GM12878 (cell line): Measurements from ENCODE around the gene MFSD8. TPM values are rescaled to one million over a fixed set of nuclear protein-coding genes. Genes with fewer than 3 reads are reported as not detected.

Source experiments
- CBX3 ChIP-seq: fragments of 200-600 bp; sonication (generic); IDR thresholded peaks from 2 replicates; pipeline ENCODE4 v1.6.1; 2016; ENCODE audit warnings: low read depth, borderline replicate concordance
- FOXK2 ChIP-seq: fragments of 450-650 bp; IDR thresholded peaks from 2 replicates; pipeline ENCODE4 v1.6.1; 2017; ENCODE audit warnings: mild to moderate bottlenecking, moderate library complexity
- IRF4 ChIP-seq: IDR thresholded peaks from 2 replicates; pipeline ENCODE4 v1.6.1; 2011; ENCODE audit warnings: low read depth, low read length
- MYB ChIP-seq: fragments of 150-350 bp; IDR thresholded peaks from 2 replicates; pipeline ENCODE4 v1.6.1; 2014; ENCODE audit warnings: mild to moderate bottlenecking, low read depth, low read length, borderline replicate concordance
- POLR2AphosphoS5 ChIP-seq: IDR thresholded peaks from 2 replicates; pipeline ENCODE4 v1.6.1; 2011; ENCODE audit warnings: mild to moderate bottlenecking, low read length, inconsistent platforms
- RAD21 ChIP-seq: IDR thresholded peaks from 2 replicates; pipeline ENCODE4 v1.6.1; 2011; ENCODE audit warnings: mild to moderate bottlenecking, low read depth, low read length, moderate library complexity; ENCODE audit not compliant: insufficient read depth
- SIX5 ChIP-seq: IDR thresholded peaks from 2 replicates; pipeline ENCODE4 v1.6.1; 2011; ENCODE audit warnings: mild to moderate bottlenecking, low read depth, low read length, moderate library complexity; ENCODE audit not compliant: severe bottlenecking
- SREBF1 ChIP-seq: IDR thresholded peaks from 2 replicates; pipeline ENCODE4 v1.6.1; 2012; ENCODE audit warnings: mild to moderate bottlenecking, low read length
- polyA plus RNA-seq, 11 experiments: library from polyadenylated mRNA; depleted of rRNA in 4 of 11; unstranded in 6 of 11; stranded (reverse) in 5 of 11; fragments of >200 nt; fragmentation: Nextera tagmentation in 4 of 11; fragmentation: Illumina TruSeq in 1 of 11; extraction: Ambion mirVana in 4 of 11; extraction: Trizol in 1 of 11; gene quantifications; 1 replicate in 1 of 11; 2 replicates in 10 of 11; pipeline versions ENCODE4 v1.2.1 to v1.2.3, GENCODE V29; 2011 to 2016; ENCODE audit warnings: inconsistent platforms in 2 of 11, missing spikeins in 2 of 11, low read depth in 1 of 11
- total RNA-seq, 4 experiments: library from RNA; depleted of rRNA in 3 of 4; stranded (reverse); fragments of >200 nt in 3 of 4; fragmentation: Illumina TruSeq in 1 of 4; extraction: Trizol in 1 of 4; gene quantifications; 2 replicates each; pipeline versions ENCODE4 v1.2.1 to v1.2.3, GENCODE V29; 2013 to 2021
- TF ChIP-seq, protein P1 (sequence below): fragments of 450-650 bp; IDR thresholded peaks from 2 replicates; pipeline ENCODE4 v1.6.1; 2016; ENCODE audit warnings: mild to moderate bottlenecking
- TF ChIP-seq, protein P2 (sequence below): fragments of 150-350 bp; IDR thresholded peaks from 2 replicates; pipeline ENCODE4 v1.6.1; 2014; ENCODE audit warnings: mild to moderate bottlenecking, low read depth, low read length
- TF ChIP-seq, protein P3 (sequence below): fragments of 450-650 bp; formaldehyde crosslinking; IDR thresholded peaks from 2 replicates; pipeline ENCODE4 v1.4.0; 2022; ENCODE audit warnings: mild to moderate bottlenecking, moderate library complexity
- TF ChIP-seq, protein P4 (sequence below): IDR thresholded peaks from 2 replicates; pipeline ENCODE4 v1.6.1; 2012; ENCODE audit warnings: improper control_type of control experiment, low read depth, low read length; ENCODE audit not compliant: insufficient replicate concordance
- TF ChIP-seq, protein P5 (sequence below): fragments of 450-650 bp; IDR thresholded peaks from 2 replicates; pipeline ENCODE4 v1.6.1; 2017; ENCODE audit warnings: borderline replicate concordance

MFSD8 gene
- total and polyA plus RNA-seq, 10 of the 15 experiments (the other 5 are each of a cell fraction or from before 2014, with no cell fraction given), result 12.7 to 29.9 (median 18.4) TPM

DNA sequence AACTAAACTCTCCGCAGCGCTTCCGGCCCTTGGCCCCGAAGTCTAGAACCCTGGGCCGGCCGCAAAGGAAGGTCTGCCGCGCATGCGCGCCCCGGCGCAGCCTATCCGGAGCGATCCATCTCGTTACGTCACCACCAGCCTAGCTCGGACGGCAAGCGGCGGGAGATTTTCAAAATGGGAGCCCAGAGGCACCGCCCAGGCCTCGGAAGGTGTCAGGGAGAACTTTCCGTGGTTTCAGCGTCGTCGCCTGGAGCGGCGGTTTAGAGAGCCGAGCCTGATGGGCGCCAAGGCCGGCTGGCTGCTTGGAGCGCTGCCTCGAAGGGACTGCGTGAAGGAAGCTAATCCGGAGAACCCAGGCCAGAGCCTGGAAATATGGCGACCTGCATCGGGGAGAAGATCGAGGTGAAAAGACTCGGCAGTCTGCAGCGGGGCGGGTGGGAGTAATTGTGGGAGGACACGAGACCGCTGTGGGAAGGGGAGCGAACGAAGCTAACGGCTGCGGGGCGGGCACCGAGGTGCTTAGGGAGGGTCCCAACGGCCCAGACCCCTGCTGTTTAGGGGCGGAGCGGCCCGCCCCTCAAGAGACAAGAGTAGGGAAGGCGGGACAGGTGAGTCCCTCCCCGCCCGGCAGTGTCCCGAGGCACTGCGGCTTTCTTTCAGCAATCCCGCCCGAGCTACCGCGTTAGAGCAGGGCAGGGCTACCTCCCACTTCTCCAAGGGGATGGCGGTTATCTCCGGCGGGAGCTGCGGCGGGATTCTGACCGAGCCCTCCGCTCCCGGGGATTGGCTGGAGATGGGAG is 84.0 kb downstream of the MFSD8 start, which contains the start of gene PLK4 (continued):
- TF ChIP-seq, protein P1, sequence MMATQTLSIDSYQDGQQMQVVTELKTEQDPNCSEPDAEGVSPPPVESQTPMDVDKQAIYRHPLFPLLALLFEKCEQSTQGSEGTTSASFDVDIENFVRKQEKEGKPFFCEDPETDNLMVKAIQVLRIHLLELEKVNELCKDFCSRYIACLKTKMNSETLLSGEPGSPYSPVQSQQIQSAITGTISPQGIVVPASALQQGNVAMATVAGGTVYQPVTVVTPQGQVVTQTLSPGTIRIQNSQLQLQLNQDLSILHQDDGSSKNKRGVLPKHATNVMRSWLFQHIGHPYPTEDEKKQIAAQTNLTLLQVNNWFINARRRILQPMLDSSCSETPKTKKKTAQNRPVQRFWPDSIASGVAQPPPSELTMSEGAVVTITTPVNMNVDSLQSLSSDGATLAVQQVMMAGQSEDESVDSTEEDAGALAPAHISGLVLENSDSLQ, result no peak
- TF ChIP-seq, protein P2, sequence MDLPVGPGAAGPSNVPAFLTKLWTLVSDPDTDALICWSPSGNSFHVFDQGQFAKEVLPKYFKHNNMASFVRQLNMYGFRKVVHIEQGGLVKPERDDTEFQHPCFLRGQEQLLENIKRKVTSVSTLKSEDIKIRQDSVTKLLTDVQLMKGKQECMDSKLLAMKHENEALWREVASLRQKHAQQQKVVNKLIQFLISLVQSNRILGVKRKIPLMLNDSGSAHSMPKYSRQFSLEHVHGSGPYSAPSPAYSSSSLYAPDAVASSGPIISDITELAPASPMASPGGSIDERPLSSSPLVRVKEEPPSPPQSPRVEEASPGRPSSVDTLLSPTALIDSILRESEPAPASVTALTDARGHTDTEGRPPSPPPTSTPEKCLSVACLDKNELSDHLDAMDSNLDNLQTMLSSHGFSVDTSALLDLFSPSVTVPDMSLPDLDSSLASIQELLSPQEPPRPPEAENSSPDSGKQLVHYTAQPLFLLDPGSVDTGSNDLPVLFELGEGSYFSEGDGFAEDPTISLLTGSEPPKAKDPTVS, result no peak
- TF ChIP-seq, protein P3, sequence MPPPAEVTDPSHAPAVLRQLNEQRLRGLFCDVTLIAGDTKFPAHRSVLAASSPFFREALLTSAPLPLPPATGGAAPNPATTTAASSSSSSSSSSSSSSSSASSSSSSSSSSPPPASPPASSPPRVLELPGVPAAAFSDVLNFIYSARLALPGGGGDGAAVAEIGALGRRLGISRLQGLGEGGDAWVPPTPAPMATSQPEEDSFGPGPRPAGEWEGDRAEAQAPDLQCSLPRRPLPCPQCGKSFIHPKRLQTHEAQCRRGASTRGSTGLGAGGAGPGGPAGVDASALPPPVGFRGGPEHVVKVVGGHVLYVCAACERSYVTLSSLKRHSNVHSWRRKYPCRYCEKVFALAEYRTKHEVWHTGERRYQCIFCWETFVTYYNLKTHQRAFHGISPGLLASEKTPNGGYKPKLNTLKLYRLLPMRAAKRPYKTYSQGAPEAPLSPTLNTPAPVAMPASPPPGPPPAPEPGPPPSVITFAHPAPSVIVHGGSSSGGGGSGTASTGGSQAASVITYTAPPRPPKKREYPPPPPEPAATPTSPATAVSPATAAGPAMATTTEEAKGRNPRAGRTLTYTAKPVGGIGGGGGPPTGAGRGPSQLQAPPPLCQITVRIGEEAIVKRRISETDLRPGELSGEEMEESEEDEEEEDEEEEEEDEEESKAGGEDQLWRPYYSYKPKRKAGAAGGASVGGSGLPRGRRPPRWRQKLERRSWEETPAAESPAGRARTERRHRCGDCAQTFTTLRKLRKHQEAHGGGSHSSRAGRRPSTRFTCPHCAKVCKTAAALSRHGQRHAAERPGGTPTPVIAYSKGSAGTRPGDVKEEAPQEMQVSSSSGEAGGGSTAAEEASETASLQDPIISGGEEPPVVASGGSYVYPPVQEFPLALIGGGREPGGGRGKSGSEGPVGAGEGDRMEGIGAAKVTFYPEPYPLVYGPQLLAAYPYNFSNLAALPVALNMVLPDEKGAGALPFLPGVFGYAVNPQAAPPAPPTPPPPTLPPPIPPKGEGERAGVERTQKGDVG, result no peak
- TF ChIP-seq, protein P4, sequence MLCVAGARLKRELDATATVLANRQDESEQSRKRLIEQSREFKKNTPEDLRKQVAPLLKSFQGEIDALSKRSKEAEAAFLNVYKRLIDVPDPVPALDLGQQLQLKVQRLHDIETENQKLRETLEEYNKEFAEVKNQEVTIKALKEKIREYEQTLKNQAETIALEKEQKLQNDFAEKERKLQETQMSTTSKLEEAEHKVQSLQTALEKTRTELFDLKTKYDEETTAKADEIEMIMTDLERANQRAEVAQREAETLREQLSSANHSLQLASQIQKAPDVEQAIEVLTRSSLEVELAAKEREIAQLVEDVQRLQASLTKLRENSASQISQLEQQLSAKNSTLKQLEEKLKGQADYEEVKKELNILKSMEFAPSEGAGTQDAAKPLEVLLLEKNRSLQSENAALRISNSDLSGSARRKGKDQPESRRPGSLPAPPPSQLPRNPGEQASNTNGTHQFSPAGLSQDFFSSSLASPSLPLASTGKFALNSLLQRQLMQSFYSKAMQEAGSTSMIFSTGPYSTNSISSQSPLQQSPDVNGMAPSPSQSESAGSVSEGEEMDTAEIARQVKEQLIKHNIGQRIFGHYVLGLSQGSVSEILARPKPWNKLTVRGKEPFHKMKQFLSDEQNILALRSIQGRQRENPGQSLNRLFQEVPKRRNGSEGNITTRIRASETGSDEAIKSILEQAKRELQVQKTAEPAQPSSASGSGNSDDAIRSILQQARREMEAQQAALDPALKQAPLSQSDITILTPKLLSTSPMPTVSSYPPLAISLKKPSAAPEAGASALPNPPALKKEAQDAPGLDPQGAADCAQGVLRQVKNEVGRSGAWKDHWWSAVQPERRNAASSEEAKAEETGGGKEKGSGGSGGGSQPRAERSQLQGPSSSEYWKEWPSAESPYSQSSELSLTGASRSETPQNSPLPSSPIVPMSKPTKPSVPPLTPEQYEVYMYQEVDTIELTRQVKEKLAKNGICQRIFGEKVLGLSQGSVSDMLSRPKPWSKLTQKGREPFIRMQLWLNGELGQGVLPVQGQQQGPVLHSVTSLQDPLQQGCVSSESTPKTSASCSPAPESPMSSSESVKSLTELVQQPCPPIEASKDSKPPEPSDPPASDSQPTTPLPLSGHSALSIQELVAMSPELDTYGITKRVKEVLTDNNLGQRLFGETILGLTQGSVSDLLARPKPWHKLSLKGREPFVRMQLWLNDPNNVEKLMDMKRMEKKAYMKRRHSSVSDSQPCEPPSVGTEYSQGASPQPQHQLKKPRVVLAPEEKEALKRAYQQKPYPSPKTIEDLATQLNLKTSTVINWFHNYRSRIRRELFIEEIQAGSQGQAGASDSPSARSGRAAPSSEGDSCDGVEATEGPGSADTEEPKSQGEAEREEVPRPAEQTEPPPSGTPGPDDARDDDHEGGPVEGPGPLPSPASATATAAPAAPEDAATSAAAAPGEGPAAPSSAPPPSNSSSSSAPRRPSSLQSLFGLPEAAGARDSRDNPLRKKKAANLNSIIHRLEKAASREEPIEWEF, result no peak
- TF ChIP-seq RAD21 (no peak), MYB (no peak), SIX5 (no peak), CBX3 (no peak), FOXK2 (no peak), IRF4 (peak; percentile 14; the same call in 1 of the 2 replicates), SREBF1 (no peak), POLR2AphosphoS5 (peak; percentile 76; the same call in 1 of the 2 replicates)
- TF ChIP-seq, protein P5, sequence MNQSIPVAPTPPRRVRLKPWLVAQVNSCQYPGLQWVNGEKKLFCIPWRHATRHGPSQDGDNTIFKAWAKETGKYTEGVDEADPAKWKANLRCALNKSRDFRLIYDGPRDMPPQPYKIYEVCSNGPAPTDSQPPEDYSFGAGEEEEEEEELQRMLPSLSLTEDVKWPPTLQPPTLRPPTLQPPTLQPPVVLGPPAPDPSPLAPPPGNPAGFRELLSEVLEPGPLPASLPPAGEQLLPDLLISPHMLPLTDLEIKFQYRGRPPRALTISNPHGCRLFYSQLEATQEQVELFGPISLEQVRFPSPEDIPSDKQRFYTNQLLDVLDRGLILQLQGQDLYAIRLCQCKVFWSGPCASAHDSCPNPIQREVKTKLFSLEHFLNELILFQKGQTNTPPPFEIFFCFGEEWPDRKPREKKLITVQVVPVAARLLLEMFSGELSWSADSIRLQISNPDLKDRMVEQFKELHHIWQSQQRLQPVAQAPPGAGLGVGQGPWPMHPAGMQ, result no peak
